Mucosa of descending colon (tissue), 3 donors: Measurements from ENCODE around the gene YAP1. TPM values are rescaled to one million over a fixed set of nuclear protein-coding genes. Genes with fewer than 3 reads are reported as not detected.

Experiments
- ATAC-seq: fragments of 200-7000 bp; cut with Tn5 transposase; one replicate; pipeline ENCODE4 v1.9.1; 2020; ENCODE audit warnings: mild to moderate bottlenecking, moderate library complexity
- DNase-seq, 3 donors: peaks; one replicate each; pipeline ENCODE4 v3.0.0-alpha.2; 2020
- H3K36me3 ChIP-seq: fragments of 200-600 bp; one replicate; pipeline ENCODE4 v1.8.0; 2021; ENCODE audit warnings: low read depth, mild to moderate bottlenecking
- H3K4me1 ChIP-seq: fragments of 200-600 bp; one replicate; pipeline ENCODE4 v1.8.0; 2021; ENCODE audit warnings: low read depth, mild to moderate bottlenecking
- H3K4me3 ChIP-seq: fragments of 200-600 bp; one replicate; pipeline ENCODE4 v1.8.0; 2021; ENCODE audit warnings: mild to moderate bottlenecking
- H3K9me3 ChIP-seq: fragments of 200-600 bp; one replicate; pipeline ENCODE4 v1.8.0; 2021; ENCODE audit warnings: mild to moderate bottlenecking
- intact Hi-C, 2 donors: fragments of 100-400 bp; cut with DNase I in 1 of 2; cut with micrococcal nuclease in 1 of 2; formaldehyde crosslinking; loops; one replicate each; pipeline versions ENCODE4 v1.11.0 to v1.11.1; 2022; cut with DNase I, micrococcal nuclease
- total RNA-seq, 3 donors: library from RNA; stranded (reverse); fragmentation: NEBNext Ultra II Directional in 2 of 3; extraction: Animal tissue kit (Norgen Biotek cat#: 25700) in 2 of 3; gene quantifications; one replicate each; pipeline versions ENCODE4 v1.2.1 to v1.2.4, GENCODE V29; 2021 to 2023
- TF ChIP-seq, protein P1 (sequence below): fragments of 200-600 bp; IDR thresholded peaks from one replicate; pipeline ENCODE4 v1.8.0; 2022; ENCODE audit warnings: antibody characterized with exemption, mild to moderate bottlenecking
- donor health status: DM: no; HTN: no; CAD: no; lungs with moderate emphysema.
- donor health status: DM: no; HTN: no; CAD: no.
- donor health status: DM: no; HTN: yes; CAD: no.

Gene YAP1
- total RNA-seq, 3 donors from 2014 or later = 41.3 to 126 (median 52.2) TPM

DNA sequence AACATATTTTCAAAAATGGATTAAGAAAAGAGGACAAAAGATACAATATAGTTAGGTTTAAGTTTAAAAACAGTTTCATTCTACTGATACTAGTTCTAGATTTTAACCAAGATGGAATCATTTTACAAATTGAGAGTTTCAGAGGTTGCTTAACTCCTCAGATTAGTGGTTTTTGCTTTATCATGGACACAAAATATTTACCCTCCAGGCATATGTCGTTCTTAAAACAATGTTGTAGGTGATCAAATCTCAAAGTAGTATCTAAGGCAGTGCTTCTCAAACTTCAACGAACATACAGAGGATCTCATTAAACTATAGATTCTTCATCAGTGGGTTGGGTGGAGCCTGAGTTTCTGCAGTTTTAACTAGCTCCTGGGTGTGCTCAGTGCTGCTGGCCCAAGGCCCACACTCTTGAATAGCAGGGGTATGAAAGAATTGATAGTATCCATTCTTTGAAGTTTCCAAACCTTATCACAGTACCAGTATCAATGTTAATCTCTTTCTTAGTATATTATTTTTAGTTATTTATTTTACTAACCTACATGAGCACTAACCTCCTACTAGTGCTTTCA lies 48.0 kb downstream of the YAP1 start:
- ATAC-seq (peak; percentile 61), DNase-seq (peak in 2 of 3 donors; percentile 19 to 37)
- TF ChIP-seq, protein P1, sequence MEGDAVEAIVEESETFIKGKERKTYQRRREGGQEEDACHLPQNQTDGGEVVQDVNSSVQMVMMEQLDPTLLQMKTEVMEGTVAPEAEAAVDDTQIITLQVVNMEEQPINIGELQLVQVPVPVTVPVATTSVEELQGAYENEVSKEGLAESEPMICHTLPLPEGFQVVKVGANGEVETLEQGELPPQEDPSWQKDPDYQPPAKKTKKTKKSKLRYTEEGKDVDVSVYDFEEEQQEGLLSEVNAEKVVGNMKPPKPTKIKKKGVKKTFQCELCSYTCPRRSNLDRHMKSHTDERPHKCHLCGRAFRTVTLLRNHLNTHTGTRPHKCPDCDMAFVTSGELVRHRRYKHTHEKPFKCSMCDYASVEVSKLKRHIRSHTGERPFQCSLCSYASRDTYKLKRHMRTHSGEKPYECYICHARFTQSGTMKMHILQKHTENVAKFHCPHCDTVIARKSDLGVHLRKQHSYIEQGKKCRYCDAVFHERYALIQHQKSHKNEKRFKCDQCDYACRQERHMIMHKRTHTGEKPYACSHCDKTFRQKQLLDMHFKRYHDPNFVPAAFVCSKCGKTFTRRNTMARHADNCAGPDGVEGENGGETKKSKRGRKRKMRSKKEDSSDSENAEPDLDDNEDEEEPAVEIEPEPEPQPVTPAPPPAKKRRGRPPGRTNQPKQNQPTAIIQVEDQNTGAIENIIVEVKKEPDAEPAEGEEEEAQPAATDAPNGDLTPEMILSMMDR = no peak
- Histone ChIP-seq H3K9me3 (no peaks in the 10 kb centered on the region), H3K36me3 (no peaks in the 10 kb centered on the region), H3K4me3 (no peak overlapping the region), H3K4me1 (peaks cover 16% of the 10 kb centered on the region)
- intact Hi-C loops = no loop called here

DNA sequence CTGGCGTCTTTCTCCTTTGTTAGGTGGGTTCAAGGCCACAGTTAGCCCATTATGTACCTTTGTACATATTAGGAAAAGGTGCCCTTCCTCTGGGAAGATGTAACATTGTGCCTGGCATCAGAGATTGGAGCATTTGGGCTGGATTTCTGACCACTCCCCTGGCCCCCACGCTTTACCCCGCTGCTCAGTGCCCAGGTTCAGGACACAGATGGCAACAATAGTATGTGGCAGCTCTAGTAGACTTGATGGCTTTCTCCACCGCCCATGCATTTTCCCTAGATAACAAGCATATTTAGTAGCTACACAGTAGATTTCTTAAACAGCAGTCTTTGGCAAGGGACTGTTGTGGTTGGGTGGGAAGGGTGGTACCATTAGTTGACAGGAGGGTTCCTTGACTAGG lies 53.1 kb downstream of the YAP1 start:
- TF ChIP-seq, protein P1 = no peak

DNA sequence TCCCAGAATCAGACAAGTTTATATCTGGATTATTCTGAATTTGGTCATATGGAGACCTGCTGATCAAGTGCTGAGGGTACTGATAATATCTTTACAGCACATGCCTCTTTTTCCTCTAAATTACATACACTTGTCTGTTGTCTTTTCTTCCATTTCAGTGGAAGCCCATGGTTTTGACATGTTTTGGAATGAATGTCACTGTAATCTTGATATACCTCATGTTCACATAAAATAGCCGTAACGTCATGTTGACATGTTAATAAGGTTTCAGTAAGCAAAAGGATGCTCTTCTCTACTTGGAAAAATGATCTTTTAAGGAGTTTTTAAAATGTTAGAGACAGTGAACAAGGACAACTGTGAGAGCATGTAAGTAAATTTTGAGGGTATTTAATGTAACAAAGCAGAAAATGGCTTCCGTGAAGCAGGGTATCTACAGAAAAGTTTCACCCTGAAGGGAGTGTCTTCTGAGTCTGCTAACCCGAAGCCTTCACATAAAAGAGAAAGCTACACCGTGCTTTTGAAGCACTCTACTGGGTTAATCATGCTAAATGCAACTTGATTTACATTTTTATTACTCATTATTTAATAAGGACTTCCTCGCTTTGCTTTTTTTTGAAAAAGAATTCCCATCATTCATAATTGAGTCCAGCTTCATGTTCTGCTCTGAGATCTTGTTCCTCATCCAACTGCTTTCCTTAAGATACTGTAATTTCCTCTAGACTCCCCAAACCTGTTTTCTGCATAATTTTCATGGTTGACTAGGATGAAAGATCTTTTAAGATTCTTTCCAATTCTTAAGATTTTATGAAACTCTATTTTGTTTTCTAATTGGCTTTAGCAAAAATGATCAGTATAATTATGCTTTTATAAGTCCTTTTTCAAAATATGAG lies 56.2 kb downstream of the YAP1 start:
- no peaks in the 10 kb centered on the region for H3K9me3 ChIP-seq
- intact Hi-C loops = no loop called here

More for the DNA sequence above, 53.1 kb downstream of the YAP1 start:
- no peaks in the 10 kb centered on the region for H3K9me3 ChIP-seq
- ATAC-seq = no peak
- no peak for DNase-seq
- H3K4me3 ChIP-seq = no peak overlapping the region
- intact Hi-C loops = no loop called here
- H3K4me1 ChIP-seq = peaks cover 1% of the 10 kb centered on the region
- no peaks in the 10 kb centered on the region for H3K36me3 ChIP-seq

DNA sequence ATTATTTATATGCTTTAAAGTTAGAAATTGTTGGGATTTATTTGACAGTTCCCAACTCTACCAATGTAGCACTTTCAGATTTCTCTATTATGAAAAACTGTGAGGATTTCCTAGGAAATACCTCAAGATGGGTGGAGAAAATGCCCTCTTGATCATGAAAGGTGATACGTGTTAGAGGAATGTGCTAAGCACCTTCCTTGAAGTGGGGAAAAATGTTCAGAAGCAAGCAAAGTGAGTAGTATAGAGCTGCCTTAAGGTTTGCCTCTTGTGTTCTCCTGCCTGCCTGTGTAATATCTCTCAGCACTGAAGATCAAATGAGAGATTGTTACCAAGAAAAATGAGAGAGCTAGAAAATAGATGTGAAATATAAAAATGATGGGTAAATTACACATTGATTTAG lies 58.2 kb downstream of the YAP1 start:
- Histone ChIP-seq H3K4me3 (no peak overlapping the region), H3K4me1 (no peaks in the 10 kb centered on the region), H3K9me3 (no peaks in the 10 kb centered on the region), H3K36me3 (no peaks in the 10 kb centered on the region)
- intact Hi-C loops = no loop called here
- ATAC-seq (no peak), DNase-seq (no peak)
- TF ChIP-seq, protein P1 = no peak

More for the DNA sequence above, 56.2 kb downstream of the YAP1 start:
- TF ChIP-seq, protein P1 = no peak
- no peaks in the 10 kb centered on the region for H3K4me1 ChIP-seq
- no peak for ATAC-seq
- DNase-seq = no peak
- no peaks in the 10 kb centered on the region for H3K36me3 ChIP-seq
- H3K4me3 ChIP-seq = no peak overlapping the region

DNA sequence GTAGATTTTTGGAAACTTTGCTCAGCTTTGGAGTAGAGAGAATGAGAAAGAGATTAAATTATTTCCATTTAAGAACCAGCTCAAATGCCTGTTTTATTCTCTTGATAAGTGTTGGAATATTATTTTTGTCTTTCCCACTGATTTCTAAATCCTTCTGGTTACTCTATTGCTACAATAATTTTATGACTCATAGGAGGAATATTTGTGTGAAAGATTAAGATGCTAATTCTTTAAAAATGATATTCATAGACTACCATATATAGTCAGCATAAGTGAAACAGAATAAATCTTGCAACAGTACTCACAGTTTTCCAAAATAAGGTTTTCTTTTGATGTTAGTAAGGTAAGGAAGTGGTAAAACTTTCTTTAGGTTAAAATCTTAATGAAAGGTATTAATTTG lies 60.9 kb downstream of the YAP1 start:
- Histone ChIP-seq H3K9me3 (no peaks in the 10 kb centered on the region), H3K4me1 (no peaks in the 10 kb centered on the region), H3K36me3 (no peaks in the 10 kb centered on the region), H3K4me3 (no peak overlapping the region)
- intact Hi-C loops = no loop called here
- ATAC-seq (no peak), DNase-seq (no peak)
- TF ChIP-seq, protein P1 = no peak
